Measurements from ENCODE around the gene HIPK2. TPM values are rescaled to one million over a fixed set of nuclear protein-coding genes. Genes with fewer than 3 reads are reported as not detected.

The HIPK2 gene
- total RNA-seq, 1 experiment from 2014 or later: 64.3 TPM

DNA sequence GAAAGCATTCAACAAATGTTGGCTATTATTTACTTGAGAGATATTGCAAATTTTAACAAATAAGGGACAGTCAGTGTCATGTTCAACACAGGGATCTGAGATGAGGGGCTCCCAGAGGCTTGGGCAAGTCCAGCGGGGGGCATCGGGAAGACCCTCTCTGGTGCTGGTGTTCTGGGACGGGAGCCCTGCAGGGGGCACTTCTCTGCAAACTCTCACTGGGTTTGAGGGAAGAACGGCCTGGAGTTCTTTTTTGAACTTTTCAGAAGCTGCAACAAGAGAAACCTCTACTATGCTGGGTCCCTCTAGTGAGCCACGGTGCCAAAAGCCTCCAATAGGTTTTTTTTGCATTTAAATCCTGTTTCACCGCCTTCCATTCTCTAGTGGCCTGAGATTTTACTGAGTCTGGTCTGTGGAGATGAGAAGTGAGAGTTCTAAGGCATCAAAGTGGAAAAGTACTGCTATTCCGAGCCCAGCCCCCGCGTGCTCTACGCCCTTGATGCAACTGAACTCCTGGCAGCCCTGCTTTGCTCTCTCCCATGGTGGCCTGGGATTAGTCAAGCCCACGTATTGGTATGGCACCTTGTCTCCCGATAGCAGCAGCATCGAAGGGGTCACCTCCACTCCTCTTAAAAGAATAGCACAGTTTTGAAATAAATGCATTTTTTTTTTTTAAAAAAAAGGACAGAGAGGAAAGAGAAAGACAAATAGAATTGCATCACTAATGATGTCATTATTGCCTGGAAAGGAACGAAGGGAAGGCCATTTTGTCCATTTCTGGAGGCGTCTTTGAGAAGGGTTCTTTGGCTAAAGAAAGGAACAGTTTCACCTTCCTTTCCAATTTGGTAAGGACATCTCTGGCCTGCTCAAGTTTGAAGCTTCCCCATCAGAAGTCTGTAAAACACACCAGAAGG, 210.8 kb downstream of the HIPK2 start:
- TF ChIP-seq CTCF (IDR thresholded peaks at IDR 0.05; ENCODE audit: unreplicated experiment): no peak
- DNase-seq (ENCODE audit: unreplicated experiment): no peak
- H3K27ac Mint-ChIP-seq (ENCODE audit: low read depth, unreplicated experiment): no peak overlapping the region
- intact Hi-C loops (cut with micrococcal nuclease): no loop called here
- no peak overlapping the region for H3K4me3 Mint-ChIP-seq (ENCODE audit: unreplicated experiment)
- BruUV-seq (replicated peaks): no TSS peak
- H3K27me3 Mint-ChIP-seq (ENCODE audit: insufficient read depth, unreplicated experiment): no peaks in the 10 kb centered on the region
- ChIA-PET CTCF (interaction anchor here (1.4 kb wide), 1 partner anchor 23 kb away, joined by 6 read pairs; no protein-coding TSS in a partner anchor), POLR2A (no interaction called here)
- no peaks in the 10 kb centered on the region for H3K9me3 Mint-ChIP-seq (ENCODE audit: unreplicated experiment)
- H3K36me3 Mint-ChIP-seq (ENCODE audit: insufficient read depth, unreplicated experiment): peaks cover 53% of the 10 kb centered on the region
- H3K4me1 Mint-ChIP-seq (ENCODE audit: insufficient read depth, unreplicated experiment): no peaks in the 10 kb centered on the region

- DNase-seq (ENCODE audit: unreplicated experiment): no peak
- no peak for TF ChIP-seq CTCF (IDR thresholded peaks at IDR 0.05; ENCODE audit: unreplicated experiment)
- ChIA-PET CTCF (interaction anchor here (1.4 kb wide), 1 partner anchor 24 kb away, joined by 6 read pairs; no protein-coding TSS in a partner anchor), POLR2A (interaction anchor here (0.6 kb wide), 1 partner anchor 434 kb away, joined by 3 read pairs; no protein-coding TSS in a partner anchor)
- Mint-ChIP-seq H3K27ac (ENCODE audit: low read depth, unreplicated experiment) (no peak overlapping the region), H3K4me3 (ENCODE audit: unreplicated experiment) (no peak overlapping the region), H3K4me1 (ENCODE audit: insufficient read depth, unreplicated experiment) (no peaks in the 10 kb centered on the region), H3K36me3 (ENCODE audit: insufficient read depth, unreplicated experiment) (peaks cover 44% of the 10 kb centered on the region), H3K9me3 (ENCODE audit: unreplicated experiment) (no peaks in the 10 kb centered on the region), H3K27me3 (ENCODE audit: insufficient read depth, unreplicated experiment) (no peaks in the 10 kb centered on the region)
- intact Hi-C loops (cut with micrococcal nuclease): no loop called here
- BruUV-seq (replicated peaks): no TSS peak
Observed at GRCh38 chr7:139566075-139566474, 211.7 kb downstream of the HIPK2 start.

DNA sequence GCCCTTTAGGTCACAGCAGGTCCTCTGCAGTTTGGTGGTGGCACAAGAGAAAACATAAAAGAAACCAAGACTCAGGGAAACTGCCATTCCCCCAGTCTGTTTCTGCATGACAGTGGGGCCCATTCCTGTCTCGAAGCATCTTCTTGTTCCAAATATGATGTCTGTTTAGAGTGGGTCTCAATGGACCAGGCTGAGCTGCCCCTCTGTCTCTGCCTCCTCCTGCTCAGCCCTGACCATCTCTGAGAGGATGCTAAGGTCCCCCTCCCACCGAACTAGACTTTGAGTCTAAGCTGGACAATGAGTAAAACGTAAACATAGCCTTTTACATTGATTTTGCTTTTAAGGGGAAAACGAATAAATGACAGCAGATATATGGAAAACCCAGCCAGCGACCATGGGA, 213.9 kb downstream of the HIPK2 start:
- POLR2A ChIA-PET: interaction anchor here (0.7 kb wide), 1 partner anchor 234 kb away, joined by 4 read pairs; no protein-coding TSS in a partner anchor
- no peak for TF ChIP-seq CTCF (IDR thresholded peaks at IDR 0.05; ENCODE audit: unreplicated experiment)
- Mint-ChIP-seq H3K9me3 (ENCODE audit: unreplicated experiment) (no peaks in the 10 kb centered on the region), H3K36me3 (ENCODE audit: insufficient read depth, unreplicated experiment) (peaks cover 49% of the 10 kb centered on the region), H3K27me3 (ENCODE audit: insufficient read depth, unreplicated experiment) (no peaks in the 10 kb centered on the region), H3K4me1 (ENCODE audit: insufficient read depth, unreplicated experiment) (no peaks in the 10 kb centered on the region), H3K4me3 (ENCODE audit: unreplicated experiment) (no peak overlapping the region), H3K27ac (ENCODE audit: low read depth, unreplicated experiment) (no peak overlapping the region)
- no peak for DNase-seq (ENCODE audit: unreplicated experiment)
- CTCF ChIA-PET: interaction anchor here (1.4 kb wide), 1 partner anchor 39 kb away, joined by 4 read pairs; no protein-coding TSS in a partner anchor
- BruUV-seq (replicated peaks): no TSS peak
- intact Hi-C loops (cut with micrococcal nuclease): no loop called here

DNA sequence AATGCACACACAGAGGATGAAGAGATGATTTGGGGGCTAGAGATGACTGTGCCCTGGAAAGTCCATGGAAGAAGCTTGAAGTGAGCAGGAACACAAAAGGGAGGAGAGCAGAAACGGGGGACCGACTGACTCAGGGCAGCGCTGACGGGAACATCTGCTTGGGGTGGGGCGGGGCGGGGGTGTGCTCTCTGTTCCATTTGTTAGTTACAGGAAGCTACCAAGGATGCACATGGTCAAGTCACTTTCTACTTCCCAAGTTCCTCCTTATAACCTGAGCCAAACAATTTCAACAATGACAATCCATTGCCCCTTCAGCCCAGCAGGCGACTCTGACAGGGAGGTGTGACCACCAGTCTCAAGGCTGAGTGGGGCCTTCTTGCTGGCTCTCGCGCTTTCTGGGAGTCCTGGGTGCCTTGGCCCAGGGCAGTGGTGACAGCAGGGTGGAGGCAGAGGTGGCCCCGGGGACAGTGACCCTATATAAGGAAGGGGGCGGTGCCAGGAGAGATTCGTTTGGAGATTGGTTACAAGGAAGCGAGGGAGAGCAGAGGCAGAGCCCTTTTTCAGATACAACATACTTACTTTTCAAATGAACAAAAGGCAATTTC, 214.7 kb downstream of the HIPK2 start:
- no TSS peak for BruUV-seq (replicated peaks)
- CTCF ChIA-PET: interaction anchor here (1.4 kb wide), 1 partner anchor 39 kb away, joined by 4 read pairs; no protein-coding TSS in a partner anchor
- no peak for TF ChIP-seq CTCF (IDR thresholded peaks at IDR 0.05; ENCODE audit: unreplicated experiment)

More for the DNA sequence above, 214.7 kb downstream of the HIPK2 start:
- H3K9me3 Mint-ChIP-seq (ENCODE audit: unreplicated experiment): no peaks in the 10 kb centered on the region
- H3K27ac Mint-ChIP-seq (ENCODE audit: low read depth, unreplicated experiment): peak overlapping the region; percentile 75
- intact Hi-C loops (cut with micrococcal nuclease): no loop called here
- no peaks in the 10 kb centered on the region for H3K27me3 Mint-ChIP-seq (ENCODE audit: insufficient read depth, unreplicated experiment)
- POLR2A ChIA-PET: no interaction called here
- H3K4me1 Mint-ChIP-seq (ENCODE audit: insufficient read depth, unreplicated experiment): no peaks in the 10 kb centered on the region
- no peak for DNase-seq (ENCODE audit: unreplicated experiment)
- H3K36me3 Mint-ChIP-seq (ENCODE audit: insufficient read depth, unreplicated experiment): peaks cover 41% of the 10 kb centered on the region
- no peak overlapping the region for H3K4me3 Mint-ChIP-seq (ENCODE audit: unreplicated experiment)
